Muscle of arm (tissue), 12 donors: ENCODE results near the gene EBI3. TPM values are rescaled to one million over a fixed set of nuclear protein-coding genes. Genes with fewer than 3 reads are reported as not detected.
"Not testable (repeated sequence)": the region's sequence is repeated elsewhere in the genome, so short reads cannot be mapped to it uniquely, and the experiment has no call there.

ENCODE experiments used
- DNase-seq: peaks from one replicate; pipeline ENCODE4 v3.0.0-alpha.2; 2013
- polyA plus RNA-seq, 12 donors: library from polyadenylated mRNA; unstranded; fragments of 120-200 nt; gene quantifications; one replicate each; pipeline ENCODE4 v1.2.1, GENCODE V29; 2013; ENCODE audit not compliant: insufficient read length in 12 of 12

Gene EBI3
- polyA plus RNA-seq, 12 donors: 0.34 to 2.4 (median 0.70) TPM; not detected in 2

- no peak for DNase-seq
Measured at GRCh38 chr19:4234142-4234861, 5.0 kb downstream of the EBI3 start.

- no peak for DNase-seq
Measured at GRCh38 chr19:4234862-4235201, 5.5 kb downstream of the EBI3 start.

GRCh38 chr19:4237510-4237909 lies 8.2 kb downstream of the EBI3 start:
- DNase-seq: not testable (repeated sequence)

GRCh38 chr19:4238831-4239230 lies 9.5 kb downstream of the EBI3 start:
- no peak for DNase-seq

- no peak for DNase-seq
Measured at GRCh38 chr19:4241824-4242430, 12.6 kb downstream of the EBI3 start.

GRCh38 chr19:4245938-4246337 lies 16.6 kb downstream of the EBI3 start:
- not testable (repeated sequence) for DNase-seq

- DNase-seq: peak; percentile 98
Measured at GRCh38 chr19:4246767-4247593, 17.7 kb downstream of the EBI3 start, which contains the start of gene YJU2. Gene YJU2 (plus strand): TSS chr19:4247080. CDS start chr19:4247147, 67 bp downstream.

GRCh38 chr19:4256563-4256962 lies 27.2 kb downstream of the EBI3 start:
- no peak for DNase-seq

GRCh38 chr19:4257025-4257424 lies 27.7 kb downstream of the EBI3 start:
- DNase-seq: no peak

GRCh38 chr19:4258181-4258580 lies 28.9 kb downstream of the EBI3 start:
- DNase-seq: no peak

GRCh38 chr19:4260613-4261191 lies 31.4 kb downstream of the EBI3 start:
- no peak for DNase-seq

- DNase-seq: no peak
Measured at GRCh38 chr19:4264812-4265211, 35.5 kb downstream of the EBI3 start.

GRCh38 chr19:4266253-4267000 lies 37.1 kb downstream of the EBI3 start:
- DNase-seq: no peak

- no peak for DNase-seq
Measured at GRCh38 chr19:4267101-4267900, 38.0 kb downstream of the EBI3 start.

- DNase-seq: no peak
Measured at GRCh38 chr19:4267901-4268815, 38.8 kb downstream of the EBI3 start.

- no peak for DNase-seq
Measured at GRCh38 chr19:4268816-4269430, 39.6 kb downstream of the EBI3 start.

- no peak for DNase-seq
Measured at GRCh38 chr19:4272894-4273293, 43.6 kb downstream of the EBI3 start.

GRCh38 chr19:4274321-4274686 lies 45.0 kb downstream of the EBI3 start:
- not testable (repeated sequence) for DNase-seq

- no peak for DNase-seq
Measured at GRCh38 chr19:4277191-4277696, 47.9 kb downstream of the EBI3 start.
